Gastrocnemius medialis (tissue), 4 donors: ENCODE measurements around the gene HEBP1. TPM values are rescaled to one million over a fixed set of nuclear protein-coding genes. Genes with fewer than 3 reads are reported as not detected.

Experiments
- ATAC-seq, 2 donors: fragments of 150-250 bp; one replicate each; pipeline ENCODE4 v1.9.1; 2016
- DNase-seq, 2 donors: peaks; one replicate each; pipeline ENCODE4 v3.0.0-alpha.2; 2019
- H3K27ac ChIP-seq, 4 donors: fragments of 200-600 bp; sonication (generic); 1 replicate in 1 of 4; 2 replicates in 3 of 4; pipeline ENCODE4 v1.5.1; 2016 to 2018; ENCODE audit warnings: mild to moderate bottlenecking in 2 of 4, moderate library complexity in 1 of 4
- H3K27me3 ChIP-seq, 3 donors: fragments of 200-600 bp; sonication (generic) in 2 of 3; 1 replicate in 1 of 3; 2 replicates in 2 of 3; pipeline versions ENCODE4 v1.5.1 to v1.6.0; 2016 to 2019; ENCODE audit warnings: mild to moderate bottlenecking in 1 of 3, moderate library complexity in 1 of 3
- H3K36me3 ChIP-seq, 2 donors: fragments of 200-600 bp; sonication (generic) in 1 of 2; one replicate each; pipeline ENCODE4 v1.5.1; 2017 to 2018
- H3K4me1 ChIP-seq, 2 donors: fragments of 200-600 bp; sonication (generic) in 1 of 2; one replicate each; pipeline ENCODE4 v1.5.1; 2016 to 2017; ENCODE audit warnings: mild to moderate bottlenecking in 2 of 2
- H3K4me3 ChIP-seq, 4 donors: fragments of 200-600 bp; sonication (generic) in 3 of 4; 1 replicate in 1 of 4; 2 replicates in 3 of 4; pipeline ENCODE4 v1.5.1; 2016 to 2019; ENCODE audit warnings: mild to moderate bottlenecking in 2 of 4
- H3K9me3 ChIP-seq, 3 donors: fragments of 200-600 bp; sonication (generic) in 2 of 3; 1 replicate in 1 of 3; 2 replicates in 2 of 3; pipeline ENCODE4 v1.5.1; 2016 to 2019
- CTCF ChIP-seq, 5 experiments: fragments of 450-650 bp in 3 of 5; fragments of 200-600 bp in 2 of 5; sonication (generic) in 2 of 5; IDR thresholded peaks in 4 of 5; conservative IDR thresholded peaks in 1 of 5; 1 replicate in 4 of 5; 2 replicates in 1 of 5; pipeline ENCODE4 v1.5.1; 2016 to 2019; ENCODE audit warnings: antibody characterized with exemption in 5 of 5, mild to moderate bottlenecking in 3 of 5, moderate library complexity in 3 of 5
- POLR2A ChIP-seq, 2 donors: fragments of 450-650 bp; IDR thresholded peaks; one replicate each; pipeline ENCODE4 v1.6.1; 2017; ENCODE audit warnings: antibody characterized with exemption in 2 of 2, mild to moderate bottlenecking in 2 of 2, moderate library complexity in 2 of 2
- in situ Hi-C, 4 donors: fragments of 200-750 bp; cut with MboI; loops; one replicate each; pipeline versions ENCODE4 v1.15.0 to v1.8.0; 2017; ENCODE audit warnings: low sequenced_read_pairs in 4 of 4
- intact Hi-C: fragments of 100-400 bp; cut with DNase I; formaldehyde crosslinking; loops from one replicate; pipeline ENCODE4 v1.15.1; 2023; ENCODE audit warnings: low total_unique reads
- total RNA-seq, 4 donors: library from RNA; depleted of rRNA; stranded (reverse); fragments of >200 nt; gene quantifications; one replicate each; pipeline versions ENCODE4 v1.1.0 to v1.2.3, GENCODE V29; 2016

Gene HEBP1
- total RNA-seq, 4 donors from 2014 or later = 3.8 to 15.8 (median 9.9) TPM

GRCh38 chr12:12934556-12934955 lies 65.5 kb downstream of the HEBP1 start:
- no peaks in the 10 kb centered on the region for H3K27me3 ChIP-seq
- in situ Hi-C loops (no loop called here), intact Hi-C loops (no loop called here)
- ATAC-seq = no peak
- H3K9me3 ChIP-seq = no peaks in the 10 kb centered on the region
- H3K4me3 ChIP-seq = no peak overlapping the region
- no peak for DNase-seq
- no peak overlapping the region for H3K27ac ChIP-seq
- TF ChIP-seq CTCF (IDR thresholded peaks at IDR 0.05 in 4 of 5, conservative IDR thresholded peaks at IDR 0.05 in 1 of 5) = no peak
- no peak for TF ChIP-seq POLR2A (IDR thresholded peaks at IDR 0.05)
- H3K4me1 ChIP-seq = no peaks in the 10 kb centered on the region
- H3K36me3 ChIP-seq = no peaks in the 10 kb centered on the region

GRCh38 chr12:12933742-12934141 lies 66.3 kb downstream of the HEBP1 start:
- H3K27me3 ChIP-seq = no peaks in the 10 kb centered on the region
- no peak for DNase-seq
- intact Hi-C loops (no loop called here), in situ Hi-C loops (no loop called here)
- H3K27ac ChIP-seq = no peak overlapping the region
- no peaks in the 10 kb centered on the region for H3K4me1 ChIP-seq
- no peaks in the 10 kb centered on the region for H3K9me3 ChIP-seq
- no peaks in the 10 kb centered on the region for H3K36me3 ChIP-seq
- no peak overlapping the region for H3K4me3 ChIP-seq
- TF ChIP-seq POLR2A (IDR thresholded peaks at IDR 0.05) (no peak), CTCF (IDR thresholded peaks at IDR 0.05 in 4 of 5, conservative IDR thresholded peaks at IDR 0.05 in 1 of 5) (no peak)
- no peak for ATAC-seq

- no peaks in the 10 kb centered on the region for H3K36me3 ChIP-seq
- in situ Hi-C loops (no loop called here), intact Hi-C loops (no loop called here)
- no peaks in the 10 kb centered on the region for H3K4me1 ChIP-seq
- H3K4me3 ChIP-seq = no peak overlapping the region
- TF ChIP-seq CTCF (IDR thresholded peaks at IDR 0.05 in 4 of 5, conservative IDR thresholded peaks at IDR 0.05 in 1 of 5) (no peak), POLR2A (IDR thresholded peaks at IDR 0.05) (no peak)
- no peaks in the 10 kb centered on the region for H3K9me3 ChIP-seq
- ATAC-seq (no peak), DNase-seq (no peak)
- no peak overlapping the region for H3K27ac ChIP-seq
- no peaks in the 10 kb centered on the region for H3K27me3 ChIP-seq
Measured at GRCh38 chr12:12930633-12931219, 69.3 kb downstream of the HEBP1 start.

GRCh38 chr12:12929696-12930095 lies 70.4 kb downstream of the HEBP1 start:
- no peaks in the 10 kb centered on the region for H3K36me3 ChIP-seq
- in situ Hi-C loops = no loop called here
- H3K4me3 ChIP-seq = no peak overlapping the region
- no peaks in the 10 kb centered on the region for H3K9me3 ChIP-seq
- TF ChIP-seq CTCF (IDR thresholded peaks at IDR 0.05 in 4 of 5, conservative IDR thresholded peaks at IDR 0.05 in 1 of 5) (no peak), POLR2A (IDR thresholded peaks at IDR 0.05) (no peak)
- H3K4me1 ChIP-seq = no peaks in the 10 kb centered on the region
- intact Hi-C loops = no loop called here
- H3K27me3 ChIP-seq = no peaks in the 10 kb centered on the region
- H3K27ac ChIP-seq = no peak overlapping the region
- ATAC-seq (no peak), DNase-seq (no peak)
